ENCODE results near the gene FBXL15. TPM values are rescaled to one million over a fixed set of nuclear protein-coding genes. Genes with fewer than 3 reads are reported as not detected.

FBXL15 gene
- total and polyA plus RNA-seq, 11 donors, result 6.6 to 20.0 (median 10.2) TPM

DNA sequence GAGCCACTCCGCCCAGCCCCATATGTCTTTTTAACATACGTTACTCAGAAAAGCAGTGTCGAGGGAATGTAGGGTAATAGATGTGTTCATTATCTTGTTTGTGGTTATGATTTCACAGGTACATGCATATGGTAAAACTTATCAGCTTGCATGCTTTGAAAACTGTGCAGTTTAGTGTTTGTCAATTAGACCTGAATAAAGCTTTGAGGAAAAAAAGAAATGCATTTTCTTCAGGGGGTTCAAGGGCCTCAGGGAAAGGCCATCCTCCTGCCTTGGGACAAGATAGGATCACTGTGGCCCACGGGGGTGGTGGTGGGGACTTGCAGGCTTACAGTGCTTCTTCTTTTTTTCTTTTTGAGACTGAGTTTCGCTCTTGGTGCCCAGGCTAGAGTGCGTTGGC, 46.7 kb downstream of the FBXL15 start:
- no peak overlapping the region for H3K4me3 ChIP-seq
- H3K4me1 ChIP-seq, result peaks cover 0 to 25% (median 2%) of the 10 kb centered on the region in 12 donors
- no peaks in the 10 kb centered on the region for H3K9me3 ChIP-seq
- 75 to 96% (median 87%) methylated on average over 6 of the region's 6 CpGs for WGBS, 4 donors
- no peak for TF ChIP-seq POLR2A (IDR thresholded peaks at IDR 0.05)
- TF ChIP-seq, protein P1, sequence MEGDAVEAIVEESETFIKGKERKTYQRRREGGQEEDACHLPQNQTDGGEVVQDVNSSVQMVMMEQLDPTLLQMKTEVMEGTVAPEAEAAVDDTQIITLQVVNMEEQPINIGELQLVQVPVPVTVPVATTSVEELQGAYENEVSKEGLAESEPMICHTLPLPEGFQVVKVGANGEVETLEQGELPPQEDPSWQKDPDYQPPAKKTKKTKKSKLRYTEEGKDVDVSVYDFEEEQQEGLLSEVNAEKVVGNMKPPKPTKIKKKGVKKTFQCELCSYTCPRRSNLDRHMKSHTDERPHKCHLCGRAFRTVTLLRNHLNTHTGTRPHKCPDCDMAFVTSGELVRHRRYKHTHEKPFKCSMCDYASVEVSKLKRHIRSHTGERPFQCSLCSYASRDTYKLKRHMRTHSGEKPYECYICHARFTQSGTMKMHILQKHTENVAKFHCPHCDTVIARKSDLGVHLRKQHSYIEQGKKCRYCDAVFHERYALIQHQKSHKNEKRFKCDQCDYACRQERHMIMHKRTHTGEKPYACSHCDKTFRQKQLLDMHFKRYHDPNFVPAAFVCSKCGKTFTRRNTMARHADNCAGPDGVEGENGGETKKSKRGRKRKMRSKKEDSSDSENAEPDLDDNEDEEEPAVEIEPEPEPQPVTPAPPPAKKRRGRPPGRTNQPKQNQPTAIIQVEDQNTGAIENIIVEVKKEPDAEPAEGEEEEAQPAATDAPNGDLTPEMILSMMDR (IDR thresholded peaks at IDR 0.05), result no peak
- no peaks in the 10 kb centered on the region for H3K27me3 ChIP-seq
- no peak for ATAC-seq
- peak overlapping the region in 1 of 12 donors; percentile 75 for H3K27ac ChIP-seq
- H3K36me3 ChIP-seq, result peaks cover 0 to 6% (median 0%) of the 10 kb centered on the region in 9 donors
- intact Hi-C loops (cut with DNase I), result no loop called here
- DNase-seq, result no peak

DNA sequence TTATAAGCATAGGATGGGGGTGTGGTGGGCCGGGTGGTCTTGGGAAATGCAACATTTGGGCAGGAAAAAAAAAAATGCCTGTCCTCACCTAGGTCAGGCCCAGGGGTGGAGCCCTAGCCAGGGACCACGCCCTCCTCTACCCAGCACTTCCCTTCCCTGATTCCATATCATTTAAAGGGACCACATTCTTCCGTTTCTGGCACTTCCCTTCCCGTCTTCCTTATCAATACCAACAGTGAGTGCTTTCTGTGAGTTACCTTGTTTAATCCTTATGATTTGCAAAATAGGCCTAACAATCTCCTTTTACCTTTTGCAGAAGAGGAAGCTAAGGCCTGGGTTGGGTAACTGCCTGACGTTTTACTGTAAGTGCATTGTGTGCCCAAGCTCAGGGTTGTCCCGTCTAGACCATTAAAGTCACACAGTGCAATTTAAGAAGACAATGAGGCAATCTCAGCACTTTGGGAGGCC, 47.4 kb downstream of the FBXL15 start:
- Histone ChIP-seq H3K4me3 (peak overlapping the region in 1 of 12 donors; percentile 1), H3K4me1 (peaks cover 0 to 19% (median 0%) of the 10 kb centered on the region in 12 donors), H3K27me3 (no peaks in the 10 kb centered on the region), H3K9me3 (no peaks in the 10 kb centered on the region), H3K36me3 (peaks cover 0 to 6% (median 0%) of the 10 kb centered on the region in 9 donors), H3K27ac (peak overlapping the region in 1 of 12 donors; percentile 75)
- WGBS, 4 donors, result 57 to 74% (median 66%) methylated on average over 6 of the region's 6 CpGs
- TF ChIP-seq, protein P1 (IDR thresholded peaks at IDR 0.05), result no peak
- TF ChIP-seq POLR2A (IDR thresholded peaks at IDR 0.05), result no peak
- DNase-seq (no peak), ATAC-seq (peak in 2 of 4 donors; percentile 23 to 40)
- intact Hi-C loops (cut with DNase I), result no loop called here

DNA sequence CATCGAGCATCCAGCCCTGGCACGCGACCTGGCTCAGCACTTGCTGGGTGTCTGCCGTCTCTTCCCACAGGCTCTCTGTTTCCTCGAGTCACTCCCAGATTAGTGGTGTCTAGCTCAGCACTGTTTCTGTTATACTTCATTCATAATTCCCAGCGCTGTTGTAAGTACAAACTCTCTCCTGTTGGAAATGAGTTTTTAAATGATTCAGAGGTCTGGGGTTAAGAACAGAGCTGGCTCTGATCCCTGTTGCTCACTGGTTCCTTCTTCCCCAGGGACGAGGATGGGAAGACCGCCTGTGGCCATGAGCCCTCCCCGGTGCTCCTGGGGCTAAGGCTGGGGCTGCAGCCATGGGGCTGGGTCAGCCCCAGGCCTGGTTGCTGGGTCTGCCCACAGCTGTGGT, 48.0 kb downstream of the FBXL15 start:
- 64 to 81% (median 68%) methylated on average over 9 of the region's 9 CpGs for WGBS, 4 donors
- TF ChIP-seq POLR2A (IDR thresholded peaks at IDR 0.05), result no peak
- TF ChIP-seq, protein P1 (IDR thresholded peaks at IDR 0.05), result no peak

DNA sequence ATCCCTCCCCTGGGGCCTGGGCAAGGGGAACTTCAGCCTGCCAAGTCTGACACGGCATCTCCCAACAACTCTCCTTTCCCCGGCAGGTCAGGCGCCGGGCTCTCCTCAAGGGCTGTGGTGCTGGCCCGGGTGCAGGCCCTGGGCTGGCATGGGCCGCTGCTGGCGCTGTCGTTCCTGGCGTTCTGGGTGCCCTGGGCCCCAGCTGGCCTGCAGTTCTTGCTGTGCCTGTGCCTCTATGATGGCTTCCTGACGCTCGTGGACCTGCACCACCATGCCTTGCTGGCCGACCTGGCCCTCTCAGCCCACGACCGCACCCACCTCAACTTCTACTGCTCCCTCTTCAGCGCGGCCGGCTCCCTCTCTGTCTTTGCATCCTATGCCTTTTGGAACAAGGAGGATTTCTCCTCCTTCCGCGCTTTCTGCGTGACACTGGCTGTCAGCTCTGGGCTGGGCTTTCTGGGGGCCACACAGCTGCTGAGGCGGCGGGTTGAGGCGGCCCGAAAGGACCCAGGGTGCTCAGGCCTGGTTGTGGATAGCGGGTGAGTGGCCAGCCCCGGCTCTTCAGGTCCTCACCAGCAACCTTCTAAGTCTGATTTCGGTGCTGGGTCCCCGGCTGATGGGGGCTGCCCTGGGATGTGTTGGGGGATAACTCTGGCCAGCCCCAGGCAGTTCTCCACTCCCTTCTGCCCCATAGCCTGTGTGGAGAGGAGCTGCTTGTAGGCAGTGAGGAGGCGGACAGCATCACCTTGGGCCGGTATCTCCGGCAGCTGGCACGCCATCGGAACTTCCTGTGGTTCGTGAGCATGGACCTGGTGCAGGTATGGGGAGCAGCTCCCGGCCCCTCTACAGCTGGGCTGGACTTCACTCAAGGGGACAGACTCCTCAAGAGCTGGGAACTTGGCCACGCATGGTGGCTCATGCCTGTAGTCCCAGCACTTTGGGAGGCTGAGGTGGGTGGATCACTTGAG, 50.2 kb downstream of the FBXL15 start:
- WGBS, 4 donors, result 92 to 98% (median 94%) methylated on average over 19 to 36 of the region's 36 CpGs
- Histone ChIP-seq H3K9me3 (no peaks in the 10 kb centered on the region), H3K27me3 (no peaks in the 10 kb centered on the region), H3K27ac (no peak overlapping the region), H3K4me3 (no peak overlapping the region), H3K4me1 (peaks cover 0 to 19% (median 0%) of the 10 kb centered on the region in 12 donors), H3K36me3 (peaks cover 0 to 6% (median 0%) of the 10 kb centered on the region in 9 donors)
- TF ChIP-seq, protein P1 (IDR thresholded peaks at IDR 0.05), result no peak
- TF ChIP-seq POLR2A (IDR thresholded peaks at IDR 0.05), result no peak
- DNase-seq, result no peak
- intact Hi-C loops (cut with DNase I), result loop anchor here in 1 of 10 donors (10.0 kb wide), 1 partner anchor 86 kb away; no protein-coding TSS in a partner anchor
- no peak for ATAC-seq

More for the DNA sequence above, 48.0 kb downstream of the FBXL15 start:
- Histone ChIP-seq H3K4me3 (no peak overlapping the region), H3K9me3 (no peaks in the 10 kb centered on the region), H3K27me3 (no peaks in the 10 kb centered on the region), H3K27ac (peak overlapping the region in 1 of 12 donors; percentile 75), H3K4me1 (peaks cover 0 to 19% (median 0%) of the 10 kb centered on the region in 12 donors), H3K36me3 (peaks cover 0 to 6% (median 0%) of the 10 kb centered on the region in 9 donors)
- DNase-seq (peak in 1 of 5 donors; percentile 32), ATAC-seq (peak in 3 of 4 donors; percentile 18 to 35 (median 33))
- intact Hi-C loops (cut with DNase I), result no loop called here

All from heart left ventricle (tissue), 16 donors.